Natural killer cell (primary cell): ENCODE measurements around the gene IRAK4. TPM values are rescaled to one million over a fixed set of nuclear protein-coding genes. Genes with fewer than 3 reads are reported as not detected.

Source experiments
- ATAC-seq, 3 donors: fragments of 150-1000 bp in 2 of 3; fragments of 200-7000 bp in 1 of 3; cut with Tn5 transposase; 1 replicate in 1 of 3; 2 replicates in 2 of 3; pipeline ENCODE4 v1.10.0; 2021; ENCODE audit warnings: mild to moderate bottlenecking in 2 of 3, moderate library complexity in 2 of 3
- DNase-seq, 2 donors: peaks; one replicate each; pipeline versions ENCODE4 v3.0.0 to v3.0.0-alpha.2; 2013 to 2021; ENCODE audit warnings: mixed read lengths in 1 of 2
- H3K27ac ChIP-seq: one replicate; pipeline ENCODE4 v1.5.1; 2013; ENCODE audit warnings: mild to moderate bottlenecking, low read length
- H3K27me3 ChIP-seq: one replicate; pipeline ENCODE4 v1.6.1; 2013; ENCODE audit warnings: low read length; ENCODE audit not compliant: control insufficient read depth, insufficient read depth
- H3K36me3 ChIP-seq: one replicate; pipeline ENCODE4 v1.6.1; 2013; ENCODE audit warnings: low read length; ENCODE audit not compliant: control insufficient read depth, insufficient read depth
- H3K4me1 ChIP-seq: one replicate; pipeline ENCODE4 v1.6.1; 2013; ENCODE audit warnings: low read length; ENCODE audit not compliant: control insufficient read depth, insufficient read depth
- H3K4me3 ChIP-seq: one replicate; pipeline ENCODE4 v1.5.1; 2013; ENCODE audit warnings: low read length
- H3K9me3 ChIP-seq: one replicate; pipeline ENCODE4 v1.6.1; 2013; ENCODE audit warnings: low read length; ENCODE audit not compliant: control insufficient read depth, insufficient read depth
- H3K27ac Mint-ChIP-seq, 2 donors: one replicate each; pipeline ENCODE4 v1.8.0; 2022; ENCODE audit warnings: mild to moderate bottlenecking in 2 of 2, mixed read lengths in 2 of 2, moderate library complexity in 1 of 2
- H3K27me3 Mint-ChIP-seq, 2 donors: one replicate each; pipeline ENCODE4 v1.8.0; 2022; ENCODE audit warnings: low read depth in 2 of 2, mixed read lengths in 2 of 2
- H3K36me3 Mint-ChIP-seq: one replicate; pipeline ENCODE4 v1.8.0; 2022; ENCODE audit warnings: mixed read lengths
- H3K4me1 Mint-ChIP-seq, 2 donors: one replicate each; pipeline ENCODE4 v1.8.0; 2022; ENCODE audit warnings: mixed read lengths in 2 of 2
- H3K4me3 Mint-ChIP-seq: one replicate; pipeline ENCODE4 v1.8.0; 2022; ENCODE audit warnings: mild to moderate bottlenecking, moderate library complexity, mixed read lengths
- H3K9me3 Mint-ChIP-seq, 2 donors: one replicate each; pipeline ENCODE4 v1.8.0; 2022; ENCODE audit warnings: mixed read lengths in 2 of 2
- CTCF ChIP-seq: fragments of 200-600 bp; IDR thresholded peaks from one replicate; pipeline ENCODE4 v1.8.0; 2022; ENCODE audit warnings: antibody characterized with exemption
- WGBS: methylation state at CpG from one replicate; pipeline ENCODE4 v1.1.7; 2013; ENCODE audit warnings: missing lambda C conversion rate; ENCODE audit not compliant: insufficient coverage; 5-methylcytosine and 5-hydroxymethylcytosine counted together
- intact Hi-C: fragments of 100-400 bp; cut with micrococcal nuclease; formaldehyde crosslinking; loops from one replicate; pipeline ENCODE4 v1.14.2; 2022
- total RNA-seq, 4 donors: library from RNA; stranded (reverse); fragments of 120-200 nt in 1 of 4; gene quantifications; one replicate each; pipeline versions ENCODE4 v1.2.3 to v1.2.4, GENCODE V29; 2013 to 2022

Gene IRAK4
- total RNA-seq, 3 donors from 2014 or later (not counting 1 experiment from before 2014, with no cell fraction given): 60.6 to 70.4 (median 70.3) TPM

- Histone ChIP-seq H3K4me1 (peaks cover 13% of the 10 kb centered on the region), H3K27me3 (no peaks in the 10 kb centered on the region), H3K36me3 (no peaks in the 10 kb centered on the region), H3K27ac (peak overlapping the region; percentile 67), H3K4me3 (peak overlapping the region; percentile 62), H3K9me3 (no peaks in the 10 kb centered on the region)
- ATAC-seq (no peak), DNase-seq (peak in 1 of 2 donors; percentile 44)
- H3K4me1 Mint-ChIP-seq: peaks cover 32 to 36% of the 10 kb centered on the region in 2 donors
- 4% methylated on average over 6 of the region's 8 CpGs for WGBS
- no peaks in the 10 kb centered on the region for H3K9me3 Mint-ChIP-seq
- TF ChIP-seq CTCF: no peak
- no peaks in the 10 kb centered on the region for H3K27me3 Mint-ChIP-seq
- intact Hi-C loops: loop anchor here (2.0 kb wide), 2 partner anchors 30 to 78 kb away; partner anchors contain the start of genes IRAK4, PUS7L and TWF1
- H3K36me3 Mint-ChIP-seq: no peaks in the 10 kb centered on the region
- peak overlapping the region; percentile 74 to 85 for H3K27ac Mint-ChIP-seq
- H3K4me3 Mint-ChIP-seq: peak overlapping the region; percentile 71
Measured at GRCh38 chr12:43836475-43836989, 77.8 kb downstream of the IRAK4 start.

Other genes with a start within 250 kb of the IRAK4 start
- not detected for gene ADAMTS20, start 206.7 kb upstream of the IRAK4 start, total RNA-seq
- 10 to 100 TPM; 15.8 to 24.5 (median 19.0) TPM for gene PUS7L, start 161 bp upstream of the IRAK4 start, total RNA-seq
- 10 to 100 TPM; 68.0 to 75.5 (median 68.1) TPM for gene TWF1, start 47.4 kb downstream of the IRAK4 start, total RNA-seq
- 1 to 10 TPM; 7.1 to 8.1 (median 7.9) TPM for gene TMEM117, start 77.1 kb downstream of the IRAK4 start, total RNA-seq